ENCODE data around the gene SLC9A1. TPM values are rescaled to one million over a fixed set of nuclear protein-coding genes. Genes with fewer than 3 reads are reported as not detected.

SLC9A1 gene
- total and polyA plus RNA-seq, 10 of the 15 experiments (the other 5 are each of a cell fraction or from before 2014, with no cell fraction given) = 0.87 to 21.4 (median 4.3) TPM

- no peak overlapping the region for H2AFZ ChIP-seq (ENCODE audit: control insufficient read depth, low read depth, low read length)
- DNase-seq (ENCODE audit: low read depth, low spot score) = no peak
- no peaks in the 10 kb centered on the region for H3K9me3 ChIP-seq (replicated peaks; ENCODE audit: control insufficient read depth, insufficient read depth, low read length)
- peaks cover 6% of the 10 kb centered on the region for H3K4me1 ChIP-seq (ENCODE audit: control insufficient read depth, insufficient read depth, low read length)
- BruUV-seq (replicated peaks) = no TSS peak
- WGBS (ENCODE audit: insufficient coverage, insufficient replicate concordance, low lambda C conversion rate, missing lambda C conversion rate) = 100% methylated on average over 3 of the region's 3 CpGs
- H3K4me2 ChIP-seq (ENCODE audit: control insufficient read depth, insufficient read depth) = no peak overlapping the region
- no peak overlapping the region for H3K9ac ChIP-seq (ENCODE audit: control insufficient read depth, insufficient read depth, low read length)
- no peak for FAIRE-seq
- H4K20me1 ChIP-seq (ENCODE audit: control insufficient read depth, insufficient read depth) = no peaks in the 10 kb centered on the region
- ChIA-PET CTCF (no interaction called here), POLR2A (no interaction called here), SMC1A (ENCODE audit: uncharacterized antibody, unreplicated experiment) (no interaction called here), RAD21 (ENCODE audit: unreplicated experiment) (no interaction called here)
- ATAC-seq = no peak
- in situ Hi-C loops (cut with MboI) (no loop called here), intact Hi-C loops (cut with micrococcal nuclease; ENCODE audit: unreplicated experiment) (no loop called here)
- no peaks in the 10 kb centered on the region; a peak in 2 of 4 replicates for H3K36me3 ChIP-seq (ENCODE audit: control insufficient read depth in 2 of 2, insufficient read depth in 2 of 2, low read length in 1 of 2)
- H3K27ac ChIP-seq (ENCODE audit: control insufficient read depth, insufficient read depth) = no peak overlapping the region
- no peaks in the 10 kb centered on the region for H3K27me3 ChIP-seq (replicated peaks in 1 of 2; ENCODE audit: control insufficient read depth in 2 of 2, insufficient read depth in 2 of 2, low read length in 1 of 2)
- TF ChIP-seq HSF1 (IDR thresholded peaks at IDR 0.05; ENCODE audit: low read depth, low read length) (no peak), RAD51 (IDR thresholded peaks at IDR 0.05) (no peak), MYB (IDR thresholded peaks at IDR 0.05; ENCODE audit: borderline replicate concordance, low read depth, low read length) (no peak), ESRRA (IDR thresholded peaks at IDR 0.05; ENCODE audit: low read length) (no peak), PAX5 (IDR thresholded peaks at IDR 0.05; ENCODE audit: borderline replicate concordance, low read depth, low read length) (no peak), FOXM1 (IDR thresholded peaks at IDR 0.05; ENCODE audit: low read depth, low read length) (no peak), IRF5 (IDR thresholded peaks at IDR 0.05; ENCODE audit: borderline replicate concordance) (no peak)
- TF ChIP-seq, protein P1, sequence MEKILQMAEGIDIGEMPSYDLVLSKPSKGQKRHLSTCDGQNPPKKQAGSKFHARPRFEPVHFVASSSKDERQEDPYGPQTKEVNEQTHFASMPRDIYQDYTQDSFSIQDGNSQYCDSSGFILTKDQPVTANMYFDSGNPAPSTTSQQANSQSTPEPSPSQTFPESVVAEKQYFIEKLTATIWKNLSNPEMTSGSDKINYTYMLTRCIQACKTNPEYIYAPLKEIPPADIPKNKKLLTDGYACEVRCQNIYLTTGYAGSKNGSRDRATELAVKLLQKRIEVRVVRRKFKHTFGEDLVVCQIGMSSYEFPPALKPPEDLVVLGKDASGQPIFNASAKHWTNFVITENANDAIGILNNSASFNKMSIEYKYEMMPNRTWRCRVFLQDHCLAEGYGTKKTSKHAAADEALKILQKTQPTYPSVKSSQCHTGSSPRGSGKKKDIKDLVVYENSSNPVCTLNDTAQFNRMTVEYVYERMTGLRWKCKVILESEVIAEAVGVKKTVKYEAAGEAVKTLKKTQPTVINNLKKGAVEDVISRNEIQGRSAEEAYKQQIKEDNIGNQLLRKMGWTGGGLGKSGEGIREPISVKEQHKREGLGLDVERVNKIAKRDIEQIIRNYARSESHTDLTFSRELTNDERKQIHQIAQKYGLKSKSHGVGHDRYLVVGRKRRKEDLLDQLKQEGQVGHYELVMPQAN (conservative IDR thresholded peaks at IDR 0.05) = no peak
- TF ChIP-seq, protein P2, sequence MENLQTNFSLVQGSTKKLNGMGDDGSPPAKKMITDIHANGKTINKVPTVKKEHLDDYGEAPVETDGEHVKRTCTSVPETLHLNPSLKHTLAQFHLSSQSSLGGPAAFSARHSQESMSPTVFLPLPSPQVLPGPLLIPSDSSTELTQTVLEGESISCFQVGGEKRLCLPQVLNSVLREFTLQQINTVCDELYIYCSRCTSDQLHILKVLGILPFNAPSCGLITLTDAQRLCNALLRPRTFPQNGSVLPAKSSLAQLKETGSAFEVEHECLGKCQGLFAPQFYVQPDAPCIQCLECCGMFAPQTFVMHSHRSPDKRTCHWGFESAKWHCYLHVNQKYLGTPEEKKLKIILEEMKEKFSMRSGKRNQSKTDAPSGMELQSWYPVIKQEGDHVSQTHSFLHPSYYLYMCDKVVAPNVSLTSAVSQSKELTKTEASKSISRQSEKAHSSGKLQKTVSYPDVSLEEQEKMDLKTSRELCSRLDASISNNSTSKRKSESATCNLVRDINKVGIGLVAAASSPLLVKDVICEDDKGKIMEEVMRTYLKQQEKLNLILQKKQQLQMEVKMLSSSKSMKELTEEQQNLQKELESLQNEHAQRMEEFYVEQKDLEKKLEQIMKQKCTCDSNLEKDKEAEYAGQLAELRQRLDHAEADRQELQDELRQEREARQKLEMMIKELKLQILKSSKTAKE (IDR thresholded peaks at IDR 0.05; ENCODE audit: low read depth, poor library complexity, severe bottlenecking) = no peak
- H3K79me2 ChIP-seq (ENCODE audit: control insufficient read depth, insufficient read depth, low read length) = no peaks in the 10 kb centered on the region
- H3K4me3 ChIP-seq = no peak overlapping the region
These were observed 27.5 kb downstream of the SLC9A1 start for GRCh38 chr1:27127419-27127818.

Measured in GM12878 (cell line).